HG03521 (cell line): ENCODE results near the gene MYL6B.
"Not testable (repeated sequence)": the region's sequence is repeated elsewhere in the genome, so short reads cannot be mapped to it uniquely, and the experiment has no call there.

Experiments
- ATAC-seq: cut with Tn5 transposase; IDR thresholded peaks from one replicate; pipeline ENCODE4 v1.9.1; 2021; ENCODE audit warnings: mild to moderate bottlenecking, moderate library complexity; ENCODE audit not compliant: unreplicated experiment

The MYL6B gene

DNA sequence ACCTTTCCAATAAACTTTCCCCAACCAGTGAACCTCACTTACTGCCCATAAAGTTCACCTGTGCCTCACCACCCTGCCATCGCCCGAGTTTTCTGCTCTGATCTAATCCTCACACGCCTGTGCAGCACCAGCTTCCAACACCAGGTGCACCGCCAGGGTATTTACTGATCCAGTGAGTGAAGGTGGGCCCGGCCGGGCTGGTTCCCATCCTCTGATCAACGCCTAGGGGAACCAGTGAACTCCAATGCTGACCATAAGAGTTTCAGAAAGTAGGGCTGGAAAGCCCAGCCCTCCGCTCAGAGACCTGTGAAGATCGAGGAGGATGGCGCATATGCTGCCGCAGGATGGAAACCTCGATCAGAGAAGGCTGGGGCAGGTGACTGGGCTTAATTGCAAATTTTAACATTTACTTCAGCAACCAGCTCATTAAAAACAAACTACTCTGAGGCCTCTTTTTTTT is 685 bp upstream of the MYL6B start:
- ATAC-seq, result peak; percentile 28

- no peak for ATAC-seq
Observed at GRCh38 chr12:56152756-56153677, 630 bp downstream of the MYL6B start.

GRCh38 chr12:56153678-56154065 is 1.3 kb downstream of the MYL6B start:
- no peak for ATAC-seq

- no peak for ATAC-seq
Observed at GRCh38 chr12:56154246-56154771, 1.9 kb downstream of the MYL6B start.

GRCh38 chr12:56154818-56155217 is 2.4 kb downstream of the MYL6B start:
- ATAC-seq, result no peak

DNA sequence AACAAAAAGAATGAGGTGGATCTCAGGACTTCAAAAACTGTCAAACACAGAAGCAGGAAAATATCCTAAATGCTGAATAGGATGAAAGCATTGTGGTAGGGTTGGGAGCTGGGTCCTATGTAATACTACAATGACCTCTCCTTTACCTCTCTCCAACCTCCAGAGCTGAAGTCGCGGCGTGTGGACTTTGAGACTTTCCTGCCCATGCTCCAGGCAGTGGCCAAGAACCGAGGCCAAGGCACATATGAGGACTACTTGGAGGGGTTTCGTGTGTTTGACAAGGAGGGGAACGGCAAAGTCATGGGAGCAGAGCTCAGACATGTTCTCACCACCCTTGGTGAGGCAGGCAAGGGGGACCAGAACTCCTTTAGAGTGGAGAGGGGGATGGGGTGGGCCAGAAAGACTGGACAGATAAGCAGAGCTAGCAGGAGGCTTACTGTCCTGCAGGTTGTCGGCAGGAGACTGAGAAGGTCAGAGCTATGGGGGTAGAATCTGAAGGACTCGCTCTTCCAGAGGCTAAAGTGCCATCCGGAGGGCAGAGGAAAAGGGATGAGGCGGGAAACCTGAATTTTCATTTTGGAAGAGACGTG is 3.0 kb downstream of the MYL6B start:
- ATAC-seq, result no peak

DNA sequence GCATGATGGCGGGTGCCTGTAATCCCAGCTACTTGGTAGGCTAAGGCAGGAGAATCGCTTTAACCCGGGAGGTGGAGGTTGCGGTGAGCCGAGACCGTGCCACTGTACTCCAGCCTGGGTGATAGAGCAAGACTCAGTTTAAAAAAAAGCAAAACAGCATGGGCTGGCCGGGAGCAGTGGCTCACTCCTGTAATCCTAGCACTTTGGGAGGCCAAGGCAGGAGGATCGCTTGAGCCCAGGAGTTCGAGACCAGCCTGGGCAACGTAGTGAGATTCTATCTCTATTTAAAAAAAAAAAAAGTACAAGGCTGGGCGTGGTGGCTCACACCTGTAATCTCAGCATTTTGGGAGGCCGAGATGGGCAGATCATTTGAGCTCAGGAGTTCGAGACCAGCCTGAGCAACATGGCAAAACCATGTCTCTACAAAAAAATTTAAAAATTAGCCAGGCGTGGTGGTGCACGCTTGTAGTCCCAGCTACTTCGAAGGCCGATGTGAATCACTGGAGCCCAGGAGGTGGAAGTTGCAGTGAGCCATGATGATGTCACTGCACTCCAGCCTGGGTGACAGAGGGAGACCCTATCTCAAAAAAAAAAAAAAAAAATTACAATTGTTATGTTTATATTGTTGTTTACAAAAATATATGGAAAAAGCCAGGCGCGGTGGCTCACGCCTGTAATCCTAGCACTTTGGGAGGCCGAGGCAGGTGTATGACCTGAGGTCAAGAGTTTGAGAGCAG is 4.2 kb downstream of the MYL6B start:
- ATAC-seq, result not testable (repeated sequence)

DNA sequence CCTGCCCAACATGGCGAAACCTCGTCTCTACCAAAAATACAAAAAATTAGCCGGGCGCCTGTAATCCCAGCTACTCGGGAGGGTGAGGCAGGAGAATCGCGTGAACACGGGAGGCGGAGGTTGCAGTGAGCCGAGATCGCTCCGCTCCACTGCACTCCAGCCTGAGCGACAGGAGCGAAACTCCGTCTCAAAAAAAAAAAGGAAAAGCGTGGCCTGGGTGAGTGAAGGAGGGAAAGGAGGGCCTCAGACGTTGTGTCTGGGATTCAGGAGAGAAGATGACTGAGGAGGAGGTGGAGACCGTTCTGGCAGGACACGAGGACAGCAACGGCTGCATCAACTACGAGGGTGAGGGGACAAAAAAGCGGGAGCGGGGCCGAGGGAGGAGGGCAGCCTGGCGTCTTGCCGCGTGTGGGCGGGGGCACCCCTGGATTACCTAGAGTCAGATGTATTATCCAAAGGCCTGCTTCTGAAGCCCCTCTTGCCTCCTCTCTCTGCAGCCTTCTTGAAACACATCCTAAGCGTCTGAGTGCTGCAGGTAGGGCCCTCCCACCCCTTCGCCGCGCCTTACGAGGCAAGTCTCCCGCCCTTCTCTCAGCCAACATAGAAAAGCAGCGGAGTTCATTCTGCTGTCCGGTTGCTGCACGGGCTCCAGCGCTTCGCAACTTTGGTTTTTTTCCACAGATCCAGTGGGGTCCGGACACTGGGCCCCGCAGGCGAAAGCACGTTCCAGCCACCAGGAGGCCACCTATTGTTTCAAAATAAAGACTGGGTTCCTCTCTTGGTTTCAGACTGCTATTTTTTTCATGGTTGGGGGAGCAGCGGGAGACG is 5.0 kb downstream of the MYL6B start:
- ATAC-seq, result peak; percentile 31

GRCh38 chr12:56158029-56158925 is 5.9 kb downstream of the MYL6B start, which contains the start of gene MYL6:
TSS of gene MYL6 (plus strand) at chr12:56158359. CDS start at chr12:56158402, 43 bp downstream.
- peak; percentile 75 for ATAC-seq

GRCh38 chr12:56158926-56159461 is 6.6 kb downstream of the MYL6B start:
- ATAC-seq, result no peak

GRCh38 chr12:56159482-56160192 is 7.2 kb downstream of the MYL6B start:
- ATAC-seq, result no peak

DNA sequence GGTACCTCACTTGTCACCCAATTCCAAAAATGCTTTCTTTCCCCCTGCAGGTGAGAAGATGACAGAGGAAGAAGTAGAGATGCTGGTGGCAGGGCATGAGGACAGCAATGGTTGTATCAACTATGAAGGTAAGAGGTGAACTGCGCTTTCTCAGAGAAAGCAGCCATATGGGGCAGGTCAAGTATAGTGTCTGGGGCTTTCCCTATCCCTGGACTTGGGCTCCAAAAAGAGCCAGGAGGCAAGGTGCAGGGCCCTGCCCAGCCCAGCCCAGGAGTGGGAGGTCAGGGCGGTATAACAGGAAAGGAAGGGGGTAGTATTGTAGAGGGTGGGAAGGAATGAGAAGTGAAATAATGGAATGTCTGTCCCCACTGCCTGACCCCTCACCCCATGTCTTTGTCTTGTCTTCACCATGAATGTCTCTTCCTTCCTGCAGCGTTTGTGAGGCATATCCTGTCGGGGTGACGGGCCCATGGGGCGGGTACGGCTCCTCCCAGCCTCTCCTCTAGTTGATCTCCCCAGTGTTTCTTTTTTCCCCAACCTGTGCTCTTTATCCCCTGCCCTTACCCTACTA is 7.9 kb downstream of the MYL6B start:
- no peak for ATAC-seq

DNA sequence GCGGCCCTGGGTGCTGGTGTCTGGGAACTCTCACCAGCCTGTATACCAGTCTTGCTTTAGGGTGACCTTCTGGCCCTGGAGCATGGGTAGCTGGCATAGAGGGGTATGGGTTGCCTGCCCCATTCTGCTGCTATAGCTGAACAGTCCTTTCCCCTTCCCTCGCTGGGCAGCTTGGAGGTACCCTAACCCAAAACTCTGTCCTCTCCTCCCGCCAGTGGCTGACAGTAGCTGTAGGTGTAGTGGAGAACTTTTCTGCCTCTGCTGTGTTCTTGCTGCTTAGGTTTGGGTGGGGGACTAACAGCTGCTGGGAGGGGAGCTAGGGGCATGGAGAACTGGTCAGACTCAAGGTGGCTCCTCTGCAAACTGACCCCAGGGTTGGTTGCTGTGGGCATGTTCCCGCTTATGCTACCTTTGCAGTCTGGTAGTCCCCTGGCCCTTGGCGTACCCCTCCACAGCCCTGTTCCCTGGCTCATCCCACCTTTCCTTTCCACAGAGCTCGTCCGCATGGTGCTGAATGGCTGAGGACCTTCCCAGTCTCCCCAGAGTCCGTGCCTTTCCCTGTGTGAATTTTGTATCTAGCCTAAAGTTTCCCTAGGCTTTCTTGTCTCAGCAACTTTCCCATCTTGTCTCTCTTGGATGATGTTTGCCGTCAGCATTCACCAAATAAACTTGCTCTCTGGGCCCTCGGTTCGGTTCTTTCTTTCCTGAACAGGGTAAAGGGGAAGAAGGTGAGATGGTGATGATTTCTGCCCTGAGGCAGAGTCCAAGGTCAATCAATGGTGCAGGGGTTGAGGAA is 8.7 kb downstream of the MYL6B start:
- ATAC-seq, result no peak

DNA sequence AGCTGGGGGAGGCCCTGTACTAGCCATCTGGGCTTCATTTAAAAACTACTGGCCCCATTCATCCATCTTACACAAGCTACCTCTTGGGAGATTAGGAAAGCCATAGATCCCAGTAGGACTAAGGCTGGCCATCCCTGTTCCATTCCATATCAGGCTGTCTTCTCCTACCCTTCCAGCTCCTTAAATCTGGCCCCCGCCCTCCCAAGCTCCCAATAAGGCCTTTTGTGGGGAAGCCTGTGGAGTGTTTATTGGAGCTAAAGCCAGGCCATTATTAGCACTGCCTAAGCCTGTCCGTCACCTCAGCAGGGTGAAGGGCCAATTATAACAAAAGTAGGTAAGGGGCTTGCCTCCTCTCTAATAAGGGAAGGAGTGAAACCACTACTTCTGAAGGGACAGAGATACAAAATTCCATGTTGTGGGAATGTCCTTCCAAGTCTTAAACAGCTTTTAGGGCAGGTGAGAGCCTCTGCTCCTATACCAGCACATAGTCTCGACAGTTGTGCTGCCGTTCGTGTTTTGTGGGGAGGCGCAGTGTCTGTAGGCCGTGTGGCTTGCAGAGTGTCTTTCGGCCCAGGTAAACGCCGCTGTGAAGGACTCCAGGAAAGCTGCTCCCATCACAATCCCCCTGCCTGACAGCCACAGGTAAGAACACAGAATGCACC is 9.4 kb downstream of the MYL6B start:
- ATAC-seq, result no peak

GRCh38 chr12:56162468-56163290 is 10.3 kb downstream of the MYL6B start:
- ATAC-seq, result no peak
